Measurements from ENCODE around the gene LILRA6.
"Not testable (repeated sequence)": the region's sequence is repeated elsewhere in the genome, so short reads cannot be mapped to it uniquely, and the experiment has no call there.

Gene LILRA6

DNA sequence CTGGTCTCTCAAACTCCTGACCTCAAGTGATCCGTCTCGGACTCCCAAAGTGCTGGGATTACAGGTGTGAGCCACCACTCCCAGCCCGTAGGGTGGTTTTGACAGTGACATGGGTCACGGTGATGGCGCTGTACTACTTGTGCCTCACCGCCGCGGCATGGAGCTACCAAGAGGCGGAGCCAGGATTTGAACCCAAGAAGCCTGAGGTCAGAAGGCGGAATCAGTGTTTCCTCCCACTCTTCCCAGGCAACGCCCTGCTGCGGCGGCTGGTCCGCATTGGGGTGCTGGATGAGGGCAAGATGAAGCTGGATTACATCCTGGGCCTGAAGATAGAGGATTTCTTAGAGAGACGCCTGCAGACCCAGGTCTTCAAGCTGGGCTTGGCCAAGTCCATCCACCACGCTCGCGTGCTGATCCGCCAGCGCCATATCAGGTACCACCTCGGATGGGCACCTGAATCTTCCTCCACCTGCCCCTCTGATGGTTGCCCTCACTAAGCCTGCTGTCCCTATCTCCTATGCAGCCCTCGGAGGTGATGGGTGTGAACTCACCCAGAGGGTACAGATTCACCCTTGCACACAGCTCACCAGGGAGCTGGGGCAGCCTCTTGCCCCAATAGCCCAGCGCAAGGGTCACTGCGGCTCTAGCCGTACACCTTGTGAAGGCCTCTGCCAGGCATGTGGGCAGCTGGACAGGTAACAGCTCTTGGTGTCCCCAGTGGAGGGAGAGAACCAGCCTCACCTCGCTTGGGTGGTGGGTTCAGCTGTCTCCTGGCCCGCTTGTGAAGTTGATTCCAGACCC, 36.4 kb downstream of the LILRA6 start:
- no peak for DNase-seq

- DNase-seq = no peak
Observed at GRCh38 chr19:54204767-54205468, 37.7 kb downstream of the LILRA6 start.

DNA sequence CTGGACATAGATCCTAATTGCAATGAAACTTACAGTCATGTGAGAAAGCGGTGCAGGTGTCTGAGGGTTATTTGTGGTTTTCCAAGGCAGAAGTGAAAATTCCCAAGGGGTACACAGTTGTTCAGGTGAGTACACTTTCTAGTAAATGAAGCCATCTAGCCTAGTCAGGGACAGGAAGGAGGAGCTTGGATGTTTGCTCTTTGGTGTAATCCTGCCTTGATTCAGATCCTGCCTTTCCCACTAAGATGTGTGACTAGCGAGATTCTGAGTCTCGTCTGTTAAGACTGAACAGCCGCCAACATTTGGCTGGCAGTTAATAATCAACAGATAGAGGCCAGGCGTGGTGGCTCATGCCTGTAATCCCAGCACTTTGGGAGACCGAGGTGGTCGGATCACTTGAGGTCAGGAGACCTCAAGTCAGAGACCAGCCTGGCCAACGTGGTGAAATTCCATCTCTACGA, 39.4 kb downstream of the LILRA6 start:
- DNase-seq = no peak

- DNase-seq = no peak
Observed at GRCh38 chr19:54201980-54202379, 40.6 kb downstream of the LILRA6 start.

DNA sequence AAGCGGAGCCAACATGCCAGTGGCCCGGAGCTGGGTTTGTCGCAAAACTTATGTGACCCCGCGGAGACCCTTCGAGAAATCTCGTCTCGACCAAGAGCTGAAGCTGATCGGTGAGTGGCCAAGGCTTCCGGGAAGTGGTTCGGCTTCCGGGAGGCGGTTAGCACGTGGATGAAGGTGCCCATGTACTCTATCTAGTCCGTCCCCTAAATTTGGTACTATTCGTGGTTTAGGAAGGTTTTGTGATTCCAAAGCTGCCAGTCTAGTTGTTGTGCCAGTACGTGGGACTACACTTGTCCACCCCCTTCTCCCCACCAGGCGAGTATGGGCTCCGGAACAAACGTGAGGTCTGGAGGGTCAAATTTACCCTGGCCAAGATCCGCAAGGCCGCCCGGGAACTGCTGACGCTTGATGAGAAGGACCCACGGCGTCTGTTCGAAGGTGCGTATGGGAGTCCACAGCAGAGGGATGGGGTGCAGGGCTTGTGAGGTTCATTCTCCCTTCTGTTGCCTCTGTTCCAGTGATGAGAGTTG, 41.4 kb downstream of the LILRA6 start:
- DNase-seq = no peak

- DNase-seq = no peak
Observed at GRCh38 chr19:54199401-54199800, 43.2 kb downstream of the LILRA6 start.

DNA sequence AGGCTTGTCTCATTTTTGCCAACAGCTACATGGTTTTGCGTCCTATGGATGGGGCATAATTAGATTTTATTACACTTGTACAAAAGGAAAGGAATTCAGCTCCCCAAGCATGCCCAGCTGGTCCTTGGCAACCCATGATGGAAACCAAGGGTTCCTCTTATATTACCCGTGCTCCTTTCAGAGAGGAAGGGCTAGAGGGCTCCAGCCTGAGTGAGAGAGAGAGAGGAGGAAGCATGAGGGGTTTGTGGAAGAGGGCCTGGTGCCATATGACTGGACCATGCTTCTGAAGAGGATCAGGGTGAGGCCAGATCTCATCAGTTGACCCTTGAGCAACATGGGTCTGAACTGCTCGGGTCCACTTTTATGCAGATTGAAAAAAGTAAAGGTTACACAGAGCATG, 45.5 kb downstream of the LILRA6 start:
- no peak for DNase-seq

GRCh38 chr19:54196536-54196935, 46.1 kb downstream of the LILRA6 start:
- DNase-seq = no peak

GRCh38 chr19:54194463-54194862, 48.1 kb downstream of the LILRA6 start:
- not testable (repeated sequence) for DNase-seq

DNA sequence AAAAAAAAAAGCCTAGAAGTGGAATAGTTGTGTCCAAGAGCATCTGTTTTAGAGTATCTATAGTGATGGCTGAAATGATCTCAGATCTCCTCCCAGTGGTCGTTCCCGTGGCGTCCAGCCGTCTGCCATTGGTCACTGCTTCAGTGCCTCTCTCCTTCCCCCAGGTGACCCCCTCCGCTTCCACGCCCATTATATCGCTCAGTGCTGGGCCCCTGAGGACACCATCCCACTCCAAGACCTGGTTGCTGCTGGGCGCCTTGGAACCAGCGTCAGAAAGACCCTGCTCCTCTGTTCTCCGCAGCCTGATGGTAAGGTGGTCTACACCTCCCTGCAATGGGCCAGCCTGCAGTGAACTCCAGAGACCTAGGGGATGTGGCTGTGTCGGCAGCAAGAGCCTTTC, 49.6 kb downstream of the LILRA6 start:
- no peak for DNase-seq

GRCh38 chr19:54191811-54192453, 50.7 kb downstream of the LILRA6 start:
- DNase-seq = no peak

DNA sequence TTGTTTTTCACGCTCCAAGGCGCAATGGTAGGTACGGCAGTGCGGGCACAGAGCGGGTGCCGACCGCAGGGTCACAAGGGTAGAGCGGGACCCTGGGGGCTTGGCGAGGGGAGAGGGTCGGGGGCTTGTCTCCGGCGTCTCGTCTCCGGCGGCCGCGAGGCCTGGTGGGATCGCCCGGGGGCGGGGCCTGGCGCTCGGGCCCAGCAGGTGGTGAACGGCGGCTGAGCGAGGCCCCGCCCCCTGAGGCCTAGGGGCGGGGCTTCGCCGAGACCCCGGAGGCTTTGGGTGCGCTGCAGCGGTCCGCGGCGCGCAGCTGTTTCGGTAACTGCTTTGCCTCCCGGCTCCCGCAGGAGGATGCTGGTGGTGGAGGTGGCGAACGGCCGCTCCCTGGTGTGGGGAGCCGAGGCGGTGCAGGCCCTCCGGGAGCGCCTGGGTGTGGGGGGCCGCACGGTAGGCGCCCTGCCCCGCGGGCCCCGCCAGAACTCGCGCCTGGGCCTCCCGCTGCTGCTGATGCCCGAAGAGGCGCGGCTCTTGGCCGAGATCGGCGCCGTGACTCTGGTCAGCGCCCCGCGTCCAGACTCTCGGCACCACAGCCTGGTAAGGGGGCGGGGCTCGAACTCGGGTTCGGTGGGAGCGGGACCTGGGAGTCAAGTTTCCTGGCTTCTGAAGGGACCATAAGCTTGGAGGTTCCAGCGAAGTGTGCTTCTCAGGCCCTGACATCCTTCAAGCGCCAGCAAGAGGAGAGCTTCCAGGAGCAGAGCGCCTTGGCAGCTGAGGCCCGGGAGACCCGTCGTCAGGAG, 51.4 kb downstream of the LILRA6 start, which contains the start of gene TSEN34:
TSEN34 (plus strand) TSS at position 298 of the 800 bp plus-strand sequence; CDS start at position 355, 57 bp downstream.
- peak; percentile 91 for DNase-seq

DNA sequence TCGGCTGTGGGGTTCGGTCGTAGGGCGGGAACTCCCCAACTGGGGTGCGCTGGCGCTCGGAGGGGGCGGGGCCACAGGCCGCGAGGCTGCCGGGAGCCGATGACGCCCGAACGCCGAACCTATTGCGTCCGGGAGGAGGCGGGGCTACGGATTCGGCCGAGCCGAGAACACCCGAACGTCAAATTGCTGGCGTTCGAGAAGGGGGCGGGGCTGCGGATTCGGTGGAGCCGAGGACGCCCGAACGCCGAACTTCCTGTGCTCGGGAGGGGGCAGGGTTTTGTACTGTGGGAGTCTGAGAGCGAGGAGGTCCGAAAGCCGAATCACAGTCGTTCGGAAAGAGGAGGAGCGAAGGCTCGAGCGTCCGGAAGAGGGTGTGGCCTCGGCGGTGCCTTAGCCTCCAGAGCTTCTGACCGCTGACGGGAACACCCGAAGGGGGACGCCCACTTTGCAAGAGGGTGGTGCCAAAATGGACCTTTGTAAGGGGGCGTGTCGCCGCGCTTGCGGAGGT, 52.0 kb downstream of the LILRA6 start:
- peak; percentile 98 for DNase-seq

DNA sequence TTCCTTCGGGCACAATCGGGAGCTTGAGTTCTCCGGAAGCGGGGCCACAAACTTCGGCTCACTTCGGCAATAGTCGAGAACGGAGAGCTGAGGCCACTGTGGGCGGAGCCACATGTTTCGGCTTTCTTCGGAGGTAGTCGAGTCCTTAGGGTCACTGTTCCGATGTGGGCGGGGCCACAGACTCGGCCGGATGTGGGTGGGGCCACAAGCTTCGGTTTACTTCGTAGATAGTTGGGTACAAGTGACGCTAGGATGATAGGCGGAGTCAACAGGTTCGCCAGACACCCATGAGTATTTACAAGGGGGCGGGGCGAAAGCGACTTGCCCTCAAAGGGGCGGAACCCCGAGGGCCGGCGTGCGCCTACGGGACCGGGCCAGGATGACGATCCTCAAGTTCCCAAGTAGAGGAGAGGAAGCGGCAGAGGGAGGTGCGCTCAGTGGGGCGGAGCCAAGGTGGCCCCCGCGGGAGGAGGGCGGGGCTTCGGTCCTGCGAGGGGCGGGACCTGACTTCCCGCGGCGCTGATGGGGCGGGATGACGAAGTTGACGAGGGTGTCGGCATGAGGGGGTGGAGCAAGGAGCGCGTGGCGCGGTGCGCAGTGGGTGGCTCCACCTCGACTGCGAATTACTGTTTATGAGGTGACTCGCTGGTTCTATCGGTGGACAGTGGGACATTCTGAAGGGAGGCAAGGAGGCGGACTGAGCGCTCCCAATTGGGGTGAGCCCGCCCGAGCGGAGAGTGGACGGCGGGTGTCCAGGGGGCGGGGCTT, 52.7 kb downstream of the LILRA6 start:
- DNase-seq = peak; percentile 99

DNA sequence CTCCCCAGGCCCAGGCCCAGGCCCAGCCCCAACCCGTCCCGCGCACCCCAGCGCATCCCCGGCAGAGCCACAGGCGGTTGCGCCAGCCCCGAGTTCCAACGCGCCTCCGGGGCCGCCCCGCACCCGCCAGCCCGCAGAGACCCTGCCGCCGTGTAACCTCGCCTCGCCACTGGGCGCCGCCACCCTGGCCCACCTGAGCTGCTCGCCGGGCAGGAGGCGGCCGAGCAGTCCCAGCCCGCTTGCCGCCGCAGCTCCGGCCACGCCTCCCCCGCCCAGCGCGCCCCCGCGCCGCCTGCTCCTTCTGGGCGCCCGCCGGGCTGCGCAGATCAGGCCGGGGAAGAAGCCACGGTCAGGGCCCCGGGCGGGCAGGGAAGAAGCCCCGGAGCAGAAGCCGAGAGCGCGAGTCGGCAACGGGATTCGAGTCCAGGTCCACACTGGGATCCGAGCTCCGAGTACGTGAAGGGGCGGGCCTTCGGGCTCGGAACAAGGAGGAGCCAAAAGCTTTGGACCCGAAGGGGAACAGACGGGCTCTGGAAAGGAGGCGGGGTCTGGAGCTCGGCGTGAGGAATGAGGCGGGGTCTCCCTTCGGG, 53.4 kb downstream of the LILRA6 start, which contains the start of gene MBOAT7:
MBOAT7 (minus strand) TSS at position 436 of the 590 bp plus-strand sequence. CDS start 1,072 bp downstream, outside the sequence.
- DNase-seq = no peak

DNA sequence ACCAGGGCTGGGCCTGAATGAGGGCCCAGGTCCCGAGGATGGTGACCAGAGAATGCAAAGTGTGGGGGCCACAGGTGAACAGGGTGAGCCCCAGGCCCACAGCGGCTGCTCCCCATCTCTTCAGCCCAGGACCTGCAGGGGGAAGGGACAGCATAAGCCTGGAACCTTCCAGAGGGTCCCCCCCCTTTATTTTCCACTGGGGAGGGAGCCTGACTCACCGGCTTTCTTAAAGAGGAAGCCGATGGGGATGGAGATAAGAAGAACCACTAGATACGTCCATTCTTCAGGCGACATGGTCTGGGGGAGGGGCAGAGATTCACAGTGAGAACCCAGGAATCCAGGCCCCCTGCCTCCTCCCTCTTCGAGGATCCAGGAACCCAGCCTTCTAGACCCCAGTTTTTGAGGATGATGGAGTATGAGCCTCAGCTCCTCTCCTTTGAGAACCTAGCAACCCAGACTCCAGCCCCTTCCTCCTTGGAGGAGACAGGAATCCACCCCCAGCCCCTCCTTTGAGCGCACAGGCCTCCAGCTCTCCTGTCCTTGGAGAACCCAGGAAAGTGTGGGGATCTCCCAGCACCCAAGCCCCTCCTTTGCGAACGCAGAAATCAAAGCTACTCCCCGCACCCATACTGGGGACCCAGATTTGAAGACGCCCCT, 54.2 kb downstream of the LILRA6 start:
- no peak for DNase-seq

GRCh38 chr19:54186934-54187381, 55.6 kb downstream of the LILRA6 start:
- DNase-seq = no peak
